Measurements from ENCODE around the gene IFT27. TPM values are rescaled to one million over a fixed set of nuclear protein-coding genes. Genes with fewer than 3 reads are reported as not detected.

IFT27 gene
- total and polyA plus RNA-seq, 2 of the 4 experiments (the other 2 are of a cell fraction): 14.5 to 26.9 TPM

DNA sequence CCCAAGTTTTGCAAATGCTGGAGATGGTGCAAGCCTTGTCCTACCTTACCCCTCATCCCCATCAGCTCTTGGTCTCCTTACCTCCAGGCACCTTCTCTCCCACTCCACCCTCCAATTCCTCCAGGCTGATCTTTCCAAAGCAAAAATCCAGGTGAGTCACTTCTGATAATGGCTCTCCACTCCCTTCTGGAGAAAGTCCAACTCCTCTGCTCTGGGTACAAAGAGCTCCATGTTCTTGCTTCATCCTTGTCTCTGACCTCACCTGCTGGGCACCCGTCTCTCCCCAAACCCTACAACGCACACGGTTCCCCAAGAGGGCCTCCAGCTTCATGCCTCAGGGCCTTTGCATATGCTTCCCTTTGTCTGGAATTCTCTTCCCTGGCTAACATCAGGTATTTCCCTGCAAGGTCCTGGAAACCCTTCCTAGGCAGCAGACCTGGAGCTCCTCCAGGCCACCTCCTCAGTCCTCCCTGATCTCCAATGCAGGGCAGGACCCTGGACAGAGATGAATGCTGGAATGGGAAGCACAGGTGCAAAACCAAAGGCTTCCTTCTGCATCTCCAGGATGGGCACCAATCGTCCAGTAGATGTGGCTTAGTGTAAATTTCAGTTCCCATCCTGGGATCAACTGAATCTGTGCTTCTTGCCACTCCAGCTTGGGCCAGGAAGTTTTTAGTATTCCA, 22.7 kb downstream of the IFT27 start:
- Histone ChIP-seq H4K8ac (ENCODE audit: low read depth in 2 of 2, low read length in 2 of 2) (no peak overlapping the region), H2BK20ac (ENCODE audit: low read depth, low read length) (no peak overlapping the region), H3K36me3 (ENCODE audit: control insufficient read depth, insufficient read depth, low read length) (no peaks in the 10 kb centered on the region), H4K5ac (ENCODE audit: low read depth, low read length) (no peak overlapping the region), H3K9ac (ENCODE audit: low read depth, low read length) (no peak overlapping the region), H4K91ac (ENCODE audit: insufficient read depth, low read depth, low read length) (no peak overlapping the region), H3K4me1 (ENCODE audit: control insufficient read depth, insufficient read depth, low read length) (no peaks in the 10 kb centered on the region), H3K56ac (ENCODE audit: extremely low read depth, insufficient read depth, low read length) (no peak overlapping the region), H3K27me3 (ENCODE audit: control insufficient read depth, insufficient read depth, low read length) (peaks cover 30% of the 10 kb centered on the region), H3K27ac (ENCODE audit: insufficient read depth, low read length) (no peak overlapping the region), H4K20me1 (ENCODE audit: insufficient read depth, low read length) (no peaks in the 10 kb centered on the region; the same call in 1 of the 2 replicates), H3K23ac (ENCODE audit: low read depth, low read length) (no peak overlapping the region), H2BK5ac (ENCODE audit: low read depth, low read length, poor library complexity, severe bottlenecking) (no peak overlapping the region), H2BK15ac (ENCODE audit: low read depth, low read length) (no peak overlapping the region), H2AFZ (replicated peaks; ENCODE audit: low read length, poor library complexity) (no peak overlapping the region), H3K18ac (ENCODE audit: low read depth, low read length) (no peak overlapping the region), H3K4me3 (ENCODE audit: insufficient read depth, low read depth, low read length) (no peak overlapping the region), H2AK5ac (ENCODE audit: low read depth, low read length) (no peak overlapping the region), H3K79me1 (ENCODE audit: low read depth in 1 of 2, low read length in 2 of 2) (no peaks in the 10 kb centered on the region), H3K14ac (replicated peaks; ENCODE audit: low read depth, low read length) (no peak overlapping the region), H3K4me2 (ENCODE audit: low read depth, low read length) (no peak overlapping the region), H3K9me1 (ENCODE audit: insufficient read depth, low read length) (no peaks in the 10 kb centered on the region), H2BK120ac (ENCODE audit: low read depth, low read length) (no peak overlapping the region), H3K9me3 (ENCODE audit: control insufficient read depth, insufficient read depth, low read length) (no peaks in the 10 kb centered on the region), H3K4ac (ENCODE audit: low read depth, low read length) (no peak overlapping the region), H2AK9ac (replicated peaks; ENCODE audit: low read depth, low read length, poor library complexity) (no peak overlapping the region)
- no peak for ATAC-seq (ENCODE audit: low read depth)
- no peak for DNase-seq
- dilution Hi-C loops (cut with HindIII; ENCODE audit: low sequenced_read_pairs, unreplicated experiment) (no loop called here), intact Hi-C loops (cut with micrococcal nuclease) (no loop called here), in situ Hi-C loops (cut with MboI; ENCODE audit: low sequenced_read_pairs) (no loop called here)
- CTCF ChIA-PET: no interaction called here
- 60% methylated on average over 3 of the region's 4 CpGs; no CpG with 5 or more reads in 1 of the 2 experiments for WGBS, 2 experiments (ENCODE audit: extremely low coverage in 2 of 2, insufficient read length in 1 of 2)
- no peak for TF ChIP-seq SMC3 (IDR thresholded peaks at IDR 0.05; ENCODE audit: low read depth, low read length)
- TF ChIP-seq MXI1 (IDR thresholded peaks at IDR 0.05; ENCODE audit: borderline replicate concordance, low read depth, low read length): no peak
- no peak for TF ChIP-seq RFX5 (IDR thresholded peaks at IDR 0.05; ENCODE audit: low read depth, low read length)
- no peak for TF ChIP-seq FOS (IDR thresholded peaks at IDR 0.05; ENCODE audit: low read depth, low read length)
- no peak for TF ChIP-seq MAZ (IDR thresholded peaks at IDR 0.05; ENCODE audit: borderline replicate concordance, low read depth, low read length)
- no peak for TF ChIP-seq CEBPB (IDR thresholded peaks at IDR 0.05; ENCODE audit: low read depth, low read length)
- no peak for TF ChIP-seq USF2 (IDR thresholded peaks at IDR 0.05; ENCODE audit: low read depth, low read length)
- TF ChIP-seq POLR2A (IDR thresholded peaks at IDR 0.05; ENCODE audit: low read depth, low read length): no peak
- POLR2A ChIA-PET (ENCODE audit: unreplicated experiment): no interaction called here
- BruUV-seq (replicated peaks): no TSS peak

Data from IMR-90 (cell line).